Measurements from ENCODE around the gene ABITRAM. TPM values are rescaled to one million over a fixed set of nuclear protein-coding genes. Genes with fewer than 3 reads are reported as not detected.

ABITRAM gene
- total RNA-seq, 1 experiment from 2014 or later = 22.9 TPM

Other genes starting within 250 kb of the ABITRAM start
- gene ACTL7B, start 78.4 kb upstream of the ABITRAM start, total RNA-seq (2014; rRNA removed; shearing (Covaris generic)) = not detected in 2 replicates
- not detected in 2 replicates for gene ACTL7A, start 72.1 kb upstream of the ABITRAM start, total RNA-seq (2014; rRNA removed; shearing (Covaris generic))
- 39.5 and 40.0 TPM in 2 replicates for gene ELP1, start 276 bp upstream of the ABITRAM start, total RNA-seq (2014; rRNA removed; shearing (Covaris generic))
- gene CTNNAL1, start 79.1 kb downstream of the ABITRAM start, total RNA-seq (2014; rRNA removed; shearing (Covaris generic)) = 81.8 and 89.7 TPM in 2 replicates
- 49.7 and 50.7 TPM in 2 replicates for gene TMEM245, start 185.5 kb downstream of the ABITRAM start, total RNA-seq (2014; rRNA removed; shearing (Covaris generic))
- gene FRRS1L, start 232.8 kb downstream of the ABITRAM start, total RNA-seq (2014; rRNA removed; shearing (Covaris generic)) = 0.02 TPM in 1 of 2 replicates, not detected in the other